Loucy (cell line): Measurements from ENCODE around the gene FAM171A2.

Experiments used
- EZH2phosphoT487 ChIP-seq: fragments of 200-600 bp; IDR thresholded peaks from 2 replicates; pipeline ENCODE4 v1.6.1; 2018; ENCODE audit warnings: antibody characterized with exemption, mild to moderate bottlenecking, moderate library complexity, borderline replicate concordance
- TF ChIP-seq, protein P1 (sequence below): fragments of 200-600 bp; sonication (generic); conservative IDR thresholded peaks from 2 replicates; pipeline ENCODE4 v1.5.1; 2014; ENCODE audit warnings: mild to moderate bottlenecking, antibody characterized with exemption, low read length

DNA sequence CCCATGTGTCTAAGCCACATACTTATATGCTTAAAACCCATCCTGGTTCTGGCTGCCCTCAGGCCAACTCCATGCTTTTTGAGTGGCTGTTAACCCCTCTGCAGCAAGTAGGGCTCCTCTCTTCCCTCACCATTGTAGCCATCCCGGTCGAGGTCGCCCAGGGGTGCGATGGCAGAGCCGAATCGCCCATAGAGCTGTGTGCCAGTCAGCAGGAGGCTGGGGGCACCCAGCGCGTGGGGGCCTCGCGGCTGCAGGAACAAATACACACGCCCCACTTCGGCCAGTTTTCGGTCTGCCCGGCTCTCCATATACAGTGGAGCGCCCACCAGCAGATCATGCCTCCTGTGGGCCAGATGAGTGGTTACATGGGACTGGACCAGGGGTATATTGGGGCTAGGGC lies 19.7 kb upstream of the FAM171A2 start:
- TF ChIP-seq, protein P1, sequence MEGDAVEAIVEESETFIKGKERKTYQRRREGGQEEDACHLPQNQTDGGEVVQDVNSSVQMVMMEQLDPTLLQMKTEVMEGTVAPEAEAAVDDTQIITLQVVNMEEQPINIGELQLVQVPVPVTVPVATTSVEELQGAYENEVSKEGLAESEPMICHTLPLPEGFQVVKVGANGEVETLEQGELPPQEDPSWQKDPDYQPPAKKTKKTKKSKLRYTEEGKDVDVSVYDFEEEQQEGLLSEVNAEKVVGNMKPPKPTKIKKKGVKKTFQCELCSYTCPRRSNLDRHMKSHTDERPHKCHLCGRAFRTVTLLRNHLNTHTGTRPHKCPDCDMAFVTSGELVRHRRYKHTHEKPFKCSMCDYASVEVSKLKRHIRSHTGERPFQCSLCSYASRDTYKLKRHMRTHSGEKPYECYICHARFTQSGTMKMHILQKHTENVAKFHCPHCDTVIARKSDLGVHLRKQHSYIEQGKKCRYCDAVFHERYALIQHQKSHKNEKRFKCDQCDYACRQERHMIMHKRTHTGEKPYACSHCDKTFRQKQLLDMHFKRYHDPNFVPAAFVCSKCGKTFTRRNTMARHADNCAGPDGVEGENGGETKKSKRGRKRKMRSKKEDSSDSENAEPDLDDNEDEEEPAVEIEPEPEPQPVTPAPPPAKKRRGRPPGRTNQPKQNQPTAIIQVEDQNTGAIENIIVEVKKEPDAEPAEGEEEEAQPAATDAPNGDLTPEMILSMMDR, result no peak
- no peak for TF ChIP-seq EZH2phosphoT487
